ENCODE results near the gene STAC.

The STAC gene

DNA sequence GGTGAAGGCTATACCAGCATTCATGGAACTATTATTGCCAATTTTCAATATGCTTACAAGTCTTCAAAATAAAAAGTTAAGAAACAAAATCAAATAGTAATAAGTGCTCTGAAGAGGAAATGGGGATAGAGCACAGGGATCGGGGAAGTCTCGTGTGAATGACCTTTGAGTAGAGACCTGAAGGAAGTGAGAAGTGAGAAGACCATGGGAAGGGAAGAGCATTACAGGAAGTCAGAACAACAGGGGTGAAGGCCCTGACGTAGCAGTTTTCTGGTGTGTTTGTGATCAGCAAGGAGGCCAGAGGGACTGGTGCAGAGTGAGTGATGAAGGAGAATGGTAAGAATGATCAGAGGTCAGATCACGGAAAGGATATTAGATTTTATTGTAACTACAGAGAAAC, 48.1 kb downstream of the STAC start:
- DNase-seq (ENCODE audit: low read depth), result no peak

DNA sequence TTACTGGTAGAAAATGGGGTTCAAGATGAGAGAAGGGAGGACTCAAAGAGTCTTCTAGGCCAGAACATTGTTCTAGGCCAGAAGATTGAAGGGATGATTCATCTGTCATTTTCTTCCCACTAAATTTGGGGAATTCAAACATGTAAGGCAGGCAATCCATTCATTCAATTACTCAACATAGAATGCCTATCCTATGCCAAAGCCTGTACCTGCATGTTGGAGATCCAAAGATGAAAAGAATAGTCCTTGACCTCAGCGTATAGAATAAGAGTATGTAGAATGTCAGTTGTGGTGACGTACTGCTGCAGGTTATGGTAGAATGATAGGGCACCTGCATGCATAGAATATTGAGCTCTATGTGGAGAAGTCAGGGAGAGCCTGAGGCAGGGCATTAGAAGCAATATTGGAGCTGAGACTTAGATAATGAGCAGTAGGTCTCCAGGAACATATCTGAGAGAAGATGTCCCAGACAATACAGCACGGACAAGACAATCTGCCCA, 49.7 kb downstream of the STAC start:
- no peak for DNase-seq (ENCODE audit: low read depth)
- TF ChIP-seq, protein P1, sequence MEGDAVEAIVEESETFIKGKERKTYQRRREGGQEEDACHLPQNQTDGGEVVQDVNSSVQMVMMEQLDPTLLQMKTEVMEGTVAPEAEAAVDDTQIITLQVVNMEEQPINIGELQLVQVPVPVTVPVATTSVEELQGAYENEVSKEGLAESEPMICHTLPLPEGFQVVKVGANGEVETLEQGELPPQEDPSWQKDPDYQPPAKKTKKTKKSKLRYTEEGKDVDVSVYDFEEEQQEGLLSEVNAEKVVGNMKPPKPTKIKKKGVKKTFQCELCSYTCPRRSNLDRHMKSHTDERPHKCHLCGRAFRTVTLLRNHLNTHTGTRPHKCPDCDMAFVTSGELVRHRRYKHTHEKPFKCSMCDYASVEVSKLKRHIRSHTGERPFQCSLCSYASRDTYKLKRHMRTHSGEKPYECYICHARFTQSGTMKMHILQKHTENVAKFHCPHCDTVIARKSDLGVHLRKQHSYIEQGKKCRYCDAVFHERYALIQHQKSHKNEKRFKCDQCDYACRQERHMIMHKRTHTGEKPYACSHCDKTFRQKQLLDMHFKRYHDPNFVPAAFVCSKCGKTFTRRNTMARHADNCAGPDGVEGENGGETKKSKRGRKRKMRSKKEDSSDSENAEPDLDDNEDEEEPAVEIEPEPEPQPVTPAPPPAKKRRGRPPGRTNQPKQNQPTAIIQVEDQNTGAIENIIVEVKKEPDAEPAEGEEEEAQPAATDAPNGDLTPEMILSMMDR (IDR thresholded peaks at IDR 0.05; ENCODE audit: control insufficient read depth, extremely low read depth, insufficient read depth), result no peak
- H3K4me3 ChIP-seq (ENCODE audit: low read depth, low read length), result no peak overlapping the region

More for the DNA sequence above, 48.1 kb downstream of the STAC start:
- H3K4me3 ChIP-seq (ENCODE audit: low read depth, low read length), result no peak overlapping the region
- TF ChIP-seq, protein P1 (IDR thresholded peaks at IDR 0.05; ENCODE audit: control insufficient read depth, extremely low read depth, insufficient read depth), result no peak

DNA sequence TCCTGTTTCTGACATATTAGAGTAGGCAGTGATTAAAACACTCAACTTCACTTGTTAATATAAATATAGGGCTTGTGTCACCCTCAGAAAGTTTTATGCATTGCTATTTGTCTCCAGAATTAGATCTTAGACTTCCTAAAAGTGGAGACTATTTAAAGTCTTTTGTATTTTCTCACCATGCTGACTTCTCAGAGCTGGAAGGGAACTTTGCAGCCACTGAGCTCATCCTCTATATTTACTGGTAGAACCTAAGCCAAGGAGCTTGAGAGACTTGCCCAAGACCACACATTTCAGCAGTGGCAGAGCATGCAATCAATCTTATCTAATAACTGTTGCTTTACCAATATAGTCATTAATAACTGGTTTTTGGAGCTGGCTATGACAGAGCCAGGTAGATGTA, 53.2 kb downstream of the STAC start:
- H3K4me3 ChIP-seq (ENCODE audit: low read depth, low read length), result no peak overlapping the region
- DNase-seq (ENCODE audit: low read depth), result no peak
- TF ChIP-seq, protein P1 (IDR thresholded peaks at IDR 0.05; ENCODE audit: control insufficient read depth, extremely low read depth, insufficient read depth), result no peak

DNA sequence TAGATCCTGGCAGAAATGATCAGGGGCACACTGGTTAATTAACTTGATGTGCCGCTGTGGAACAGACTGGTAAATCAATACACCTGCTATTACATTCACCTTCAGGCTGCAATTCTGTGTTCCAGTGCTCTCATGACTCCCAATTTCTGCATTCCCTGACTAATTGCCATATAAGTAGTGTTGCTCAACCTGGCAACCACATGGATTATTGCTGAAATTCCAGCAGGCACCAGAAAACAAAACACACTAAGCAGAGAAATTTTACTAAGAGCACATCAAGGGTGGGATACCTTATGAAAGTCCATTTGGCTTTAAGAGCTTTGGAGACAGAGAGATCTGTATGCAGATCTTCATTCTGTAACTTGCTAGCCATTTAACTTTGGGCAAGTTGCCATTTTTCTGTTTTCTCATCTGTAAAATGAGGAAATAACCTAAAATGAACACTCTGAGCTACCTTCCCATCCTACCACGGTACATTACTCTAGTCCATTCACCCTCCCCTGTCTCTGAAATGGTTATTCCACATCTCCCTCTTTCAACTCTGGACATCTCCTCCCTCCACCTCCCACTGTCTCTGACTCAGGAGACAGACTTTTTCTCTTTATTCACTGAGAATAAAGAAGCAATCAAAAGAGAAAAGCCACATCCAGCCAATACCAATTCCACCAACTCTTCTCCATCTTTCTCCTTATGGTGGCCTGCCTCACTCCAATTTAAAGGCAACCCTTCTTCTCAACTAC, 54.6 kb downstream of the STAC start:
- H3K4me3 ChIP-seq (ENCODE audit: low read depth, low read length), result no peak overlapping the region
- TF ChIP-seq, protein P1 (IDR thresholded peaks at IDR 0.05; ENCODE audit: control insufficient read depth, extremely low read depth, insufficient read depth), result no peak
- no peak for DNase-seq (ENCODE audit: low read depth)

DNA sequence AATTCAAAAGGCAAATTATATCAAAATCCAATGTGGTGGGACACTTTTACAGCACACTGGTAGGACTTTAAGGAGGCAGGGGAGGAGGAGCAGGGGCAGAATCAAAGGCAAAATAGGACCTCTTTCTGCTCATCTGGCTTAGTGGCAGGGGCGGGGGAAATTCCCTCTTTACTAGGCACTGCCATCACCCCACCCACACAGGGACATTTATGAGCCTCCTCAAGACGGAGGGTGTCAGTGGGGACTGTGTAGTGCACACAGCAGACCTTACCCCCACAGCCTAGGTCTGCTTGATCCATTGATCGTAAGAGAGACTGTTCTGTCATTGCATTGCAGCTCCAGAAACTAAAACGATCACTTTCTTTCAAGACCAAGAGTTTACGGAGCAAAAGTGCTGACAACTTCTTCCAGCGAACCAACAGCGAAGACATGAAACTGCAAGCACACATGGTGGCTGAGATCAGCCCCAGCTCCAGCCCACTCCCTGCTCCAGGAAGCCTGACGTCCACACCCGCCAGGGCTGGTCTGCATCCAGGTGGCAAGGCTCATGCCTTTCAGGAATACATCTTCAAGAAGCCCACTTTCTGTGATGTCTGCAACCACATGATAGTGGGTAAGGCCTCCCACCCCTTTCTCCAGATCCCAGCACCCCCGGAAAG, 62.9 kb downstream of the STAC start:
- no peak overlapping the region for H3K4me3 ChIP-seq (ENCODE audit: low read depth, low read length)
- DNase-seq (ENCODE audit: low read depth), result no peak
- TF ChIP-seq, protein P1 (IDR thresholded peaks at IDR 0.05; ENCODE audit: control insufficient read depth, extremely low read depth, insufficient read depth), result no peak

DNA sequence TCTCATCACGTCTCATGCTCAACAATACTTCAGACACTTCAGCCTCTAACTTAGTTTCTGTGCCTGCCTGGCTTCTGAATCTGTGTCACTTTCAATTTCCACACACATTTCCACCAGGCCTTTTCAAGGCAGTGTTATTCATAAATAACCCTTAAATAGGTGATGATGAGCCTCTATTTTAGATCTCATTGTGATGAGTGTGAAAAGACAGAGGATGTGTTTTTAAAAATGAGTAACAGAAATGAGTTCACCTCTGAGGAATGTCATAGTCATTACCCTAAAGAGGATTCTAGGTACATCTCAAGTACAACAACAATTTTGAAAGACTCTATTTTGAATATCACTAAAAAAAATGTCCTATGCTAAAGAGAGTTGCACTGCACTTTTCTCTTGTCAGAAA, 64.6 kb downstream of the STAC start:
- no peak for DNase-seq (ENCODE audit: low read depth)

More for the DNA sequence above, 64.6 kb downstream of the STAC start:
- H3K4me3 ChIP-seq (ENCODE audit: low read depth, low read length), result no peak overlapping the region
- TF ChIP-seq, protein P1 (IDR thresholded peaks at IDR 0.05; ENCODE audit: control insufficient read depth, extremely low read depth, insufficient read depth), result no peak

Measured in LNCaP clone FGC (cell line).